HL-60 (cell line): Measurements from ENCODE around the gene ZC3H12C.

ENCODE experiments used
- DNase-seq, 2 experiments: peaks; one replicate each; pipeline ENCODE4 v3.0.0-alpha.2; 2010 to 2020; ENCODE audit warnings: low read depth in 1 of 2, low spot score in 1 of 2
- H3K27ac ChIP-seq: fragments of 250-450 bp; sonication (Bioruptor Pico); replicated peaks from 2 replicates; pipeline ENCODE4 v1.5.1; 2020; ENCODE audit warnings: mild to moderate bottlenecking, moderate library complexity
- H3K27me3 ChIP-seq: fragments of 250-450 bp; sonication (Bioruptor Pico); 2 replicates; pipeline ENCODE4 v1.5.1; 2021; ENCODE audit warnings: mild to moderate bottlenecking, moderate library complexity; ENCODE audit not compliant: insufficient read depth, poor library complexity, severe bottlenecking
- H3K4me3 ChIP-seq: replicated peaks from 2 replicates; pipeline ENCODE4 v1.5.1; 2011; ENCODE audit warnings: mild to moderate bottlenecking, control low read depth, low read length; ENCODE audit not compliant: insufficient read depth
- GABPA ChIP-seq: IDR thresholded peaks from 2 replicates; pipeline ENCODE4 v1.6.1; 2012; ENCODE audit warnings: low read depth
- POLR2AphosphoS5 ChIP-seq: IDR thresholded peaks from 2 replicates; pipeline ENCODE4 v1.6.1; 2012; ENCODE audit warnings: low read depth
- SPI1 ChIP-seq: IDR thresholded peaks from 2 replicates; pipeline ENCODE4 v1.6.1; 2012; ENCODE audit warnings: low read depth, mild to moderate bottlenecking, borderline replicate concordance
- TF ChIP-seq, protein P1 (sequence below): IDR thresholded peaks from 2 replicates; pipeline ENCODE4 v1.6.1; 2012; ENCODE audit warnings: low read depth; ENCODE audit not compliant: insufficient replicate concordance
- TF ChIP-seq, protein P2 (sequence below): IDR thresholded peaks from one replicate; pipeline ENCODE4 v1.5.1; 2011; ENCODE audit warnings: low read length, control low read depth, inconsistent platforms; ENCODE audit not compliant: insufficient read depth

Gene ZC3H12C

DNA sequence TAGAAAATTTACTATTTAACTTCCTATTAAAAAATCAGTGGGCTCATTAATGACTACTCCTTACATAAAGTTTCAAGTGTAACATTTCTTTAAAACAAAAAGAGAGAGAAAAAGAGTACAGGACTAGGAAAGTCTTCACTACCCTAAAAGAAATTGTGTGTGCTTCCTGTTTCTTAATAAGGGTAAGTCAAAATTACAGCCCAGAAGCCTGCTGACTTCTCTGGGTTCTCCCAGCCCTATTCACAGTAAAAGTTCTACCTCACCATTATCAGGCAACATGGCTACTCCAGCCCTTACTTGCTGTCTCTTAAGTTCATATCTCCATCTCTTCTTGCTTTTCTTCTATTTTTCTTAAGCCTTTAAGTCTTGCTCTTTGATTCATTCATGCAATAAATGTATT, 20.3 kb upstream of the ZC3H12C start:
- TF ChIP-seq POLR2AphosphoS5 (no peak), SPI1 (no peak), GABPA (no peak)
- TF ChIP-seq, protein P1, sequence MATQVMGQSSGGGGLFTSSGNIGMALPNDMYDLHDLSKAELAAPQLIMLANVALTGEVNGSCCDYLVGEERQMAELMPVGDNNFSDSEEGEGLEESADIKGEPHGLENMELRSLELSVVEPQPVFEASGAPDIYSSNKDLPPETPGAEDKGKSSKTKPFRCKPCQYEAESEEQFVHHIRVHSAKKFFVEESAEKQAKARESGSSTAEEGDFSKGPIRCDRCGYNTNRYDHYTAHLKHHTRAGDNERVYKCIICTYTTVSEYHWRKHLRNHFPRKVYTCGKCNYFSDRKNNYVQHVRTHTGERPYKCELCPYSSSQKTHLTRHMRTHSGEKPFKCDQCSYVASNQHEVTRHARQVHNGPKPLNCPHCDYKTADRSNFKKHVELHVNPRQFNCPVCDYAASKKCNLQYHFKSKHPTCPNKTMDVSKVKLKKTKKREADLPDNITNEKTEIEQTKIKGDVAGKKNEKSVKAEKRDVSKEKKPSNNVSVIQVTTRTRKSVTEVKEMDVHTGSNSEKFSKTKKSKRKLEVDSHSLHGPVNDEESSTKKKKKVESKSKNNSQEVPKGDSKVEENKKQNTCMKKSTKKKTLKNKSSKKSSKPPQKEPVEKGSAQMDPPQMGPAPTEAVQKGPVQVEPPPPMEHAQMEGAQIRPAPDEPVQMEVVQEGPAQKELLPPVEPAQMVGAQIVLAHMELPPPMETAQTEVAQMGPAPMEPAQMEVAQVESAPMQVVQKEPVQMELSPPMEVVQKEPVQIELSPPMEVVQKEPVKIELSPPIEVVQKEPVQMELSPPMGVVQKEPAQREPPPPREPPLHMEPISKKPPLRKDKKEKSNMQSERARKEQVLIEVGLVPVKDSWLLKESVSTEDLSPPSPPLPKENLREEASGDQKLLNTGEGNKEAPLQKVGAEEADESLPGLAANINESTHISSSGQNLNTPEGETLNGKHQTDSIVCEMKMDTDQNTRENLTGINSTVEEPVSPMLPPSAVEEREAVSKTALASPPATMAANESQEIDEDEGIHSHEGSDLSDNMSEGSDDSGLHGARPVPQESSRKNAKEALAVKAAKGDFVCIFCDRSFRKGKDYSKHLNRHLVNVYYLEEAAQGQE = no peak
- TF ChIP-seq, protein P2, sequence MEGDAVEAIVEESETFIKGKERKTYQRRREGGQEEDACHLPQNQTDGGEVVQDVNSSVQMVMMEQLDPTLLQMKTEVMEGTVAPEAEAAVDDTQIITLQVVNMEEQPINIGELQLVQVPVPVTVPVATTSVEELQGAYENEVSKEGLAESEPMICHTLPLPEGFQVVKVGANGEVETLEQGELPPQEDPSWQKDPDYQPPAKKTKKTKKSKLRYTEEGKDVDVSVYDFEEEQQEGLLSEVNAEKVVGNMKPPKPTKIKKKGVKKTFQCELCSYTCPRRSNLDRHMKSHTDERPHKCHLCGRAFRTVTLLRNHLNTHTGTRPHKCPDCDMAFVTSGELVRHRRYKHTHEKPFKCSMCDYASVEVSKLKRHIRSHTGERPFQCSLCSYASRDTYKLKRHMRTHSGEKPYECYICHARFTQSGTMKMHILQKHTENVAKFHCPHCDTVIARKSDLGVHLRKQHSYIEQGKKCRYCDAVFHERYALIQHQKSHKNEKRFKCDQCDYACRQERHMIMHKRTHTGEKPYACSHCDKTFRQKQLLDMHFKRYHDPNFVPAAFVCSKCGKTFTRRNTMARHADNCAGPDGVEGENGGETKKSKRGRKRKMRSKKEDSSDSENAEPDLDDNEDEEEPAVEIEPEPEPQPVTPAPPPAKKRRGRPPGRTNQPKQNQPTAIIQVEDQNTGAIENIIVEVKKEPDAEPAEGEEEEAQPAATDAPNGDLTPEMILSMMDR = no peak
- H3K4me3 ChIP-seq = no peak overlapping the region
- no peaks in the 10 kb centered on the region for H3K27me3 ChIP-seq
- no peak overlapping the region for H3K27ac ChIP-seq
- DNase-seq = no peak

DNA sequence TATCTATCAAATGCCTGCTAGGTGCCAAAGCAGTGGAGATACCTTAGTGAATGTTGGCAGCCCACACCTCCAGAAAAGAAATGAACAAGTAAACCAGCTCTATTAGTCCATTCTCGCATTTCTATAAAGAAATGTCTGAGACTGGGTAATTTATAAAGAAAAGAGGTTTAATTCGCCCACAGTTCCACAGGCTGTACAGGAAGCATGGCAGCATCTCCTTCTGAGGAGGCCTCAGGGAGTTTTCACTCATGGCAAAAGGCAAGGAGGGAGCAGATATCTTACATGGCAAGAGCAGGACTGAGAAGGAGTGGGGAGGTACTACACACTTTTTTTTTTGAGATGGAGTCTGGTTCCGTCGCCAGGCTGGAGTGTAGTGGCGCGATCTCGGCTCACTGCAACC, 18.7 kb upstream of the ZC3H12C start:
- H3K27me3 ChIP-seq = no peaks in the 10 kb centered on the region
- H3K27ac ChIP-seq = no peak overlapping the region
- no peak for DNase-seq
- TF ChIP-seq, protein P1 = no peak
- TF ChIP-seq POLR2AphosphoS5 (no peak), GABPA (no peak), SPI1 (no peak)
- TF ChIP-seq, protein P2 = no peak
- H3K4me3 ChIP-seq = no peak overlapping the region

DNA sequence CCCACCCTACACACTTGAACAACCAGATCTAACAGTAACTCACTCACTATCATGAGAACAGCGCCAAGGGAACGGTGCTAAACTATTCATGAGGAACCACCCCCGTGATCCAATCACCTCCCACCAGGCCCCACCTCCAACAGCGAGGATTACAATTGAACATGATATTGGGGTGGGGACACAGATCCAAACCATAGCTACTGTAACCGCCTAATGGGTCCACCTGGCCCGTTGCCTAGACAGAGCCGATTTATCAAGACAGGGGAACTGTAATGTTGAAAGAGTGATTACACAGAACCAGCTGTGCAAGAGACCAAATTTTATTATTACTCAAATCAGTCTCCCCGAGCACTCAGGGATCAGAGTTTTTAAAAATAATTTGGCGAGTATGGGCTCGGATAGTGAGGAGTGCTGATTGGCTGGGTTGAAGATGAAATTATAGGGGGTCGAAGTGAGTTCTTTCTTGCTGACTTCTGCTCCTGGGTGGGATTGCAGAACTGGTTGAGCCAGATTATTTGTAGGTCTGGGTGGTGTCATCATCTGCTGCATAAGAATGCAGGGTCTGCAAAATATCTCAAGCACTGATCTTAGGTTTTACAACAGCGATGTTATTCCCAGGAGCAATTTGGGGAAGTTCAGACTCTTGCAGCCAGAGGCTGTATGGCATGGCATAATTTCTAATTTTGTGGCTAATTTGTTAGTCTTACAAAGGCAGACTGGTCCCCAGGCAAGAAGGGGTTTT, 17.9 kb upstream of the ZC3H12C start:
- H3K27me3 ChIP-seq = no peaks in the 10 kb centered on the region
- H3K4me3 ChIP-seq = no peak overlapping the region
- DNase-seq = no peak
- no peak overlapping the region for H3K27ac ChIP-seq
- TF ChIP-seq GABPA (no peak), SPI1 (no peak)
- TF ChIP-seq, protein P2 = no peak
- TF ChIP-seq, protein P1 = no peak
